Measurements from ENCODE around the gene NDE1. TPM values are rescaled to one million over a fixed set of nuclear protein-coding genes. Genes with fewer than 3 reads are reported as not detected.
"Not testable (repeated sequence)": the region's sequence is repeated elsewhere in the genome, so short reads cannot be mapped to it uniquely, and the experiment has no call there.

Gene NDE1
- total and polyA plus RNA-seq, 8 donors = 37.1 to 71.7 (median 50.7) TPM

DNA sequence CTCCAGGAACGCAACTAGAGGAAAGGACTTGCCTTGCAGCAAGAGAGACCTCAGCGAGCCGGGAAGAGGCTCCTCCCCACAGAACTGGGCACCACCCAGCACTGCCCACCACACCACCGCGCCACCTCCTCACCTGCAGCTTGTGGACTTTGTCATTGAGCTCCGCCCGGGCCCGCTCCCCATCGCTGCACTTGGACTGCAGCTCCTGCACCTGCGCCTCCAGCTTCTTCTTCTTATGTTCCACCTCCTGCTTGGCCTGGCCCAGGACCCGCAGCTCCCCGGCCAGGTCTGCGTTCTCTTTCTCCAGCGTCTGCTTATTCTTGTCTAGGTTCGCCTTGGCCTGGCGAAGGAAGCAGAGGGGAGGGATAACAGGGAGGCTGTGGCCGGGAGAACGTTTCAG, 76.7 kb downstream of the NDE1 start:
- TF ChIP-seq CTCF (IDR thresholded peaks at IDR 0.05) = no peak
- H3K27me3 ChIP-seq = no peaks in the 10 kb centered on the region
- H3K9me3 ChIP-seq = no peaks in the 10 kb centered on the region
- no peak overlapping the region for H3K27ac ChIP-seq
- H3K4me1 ChIP-seq = no peaks in the 10 kb centered on the region
- intact Hi-C loops (cut with DNase I) = no loop called here
- DNase-seq = peak in 1 of 4 donors; percentile 74
- H3K4me3 ChIP-seq = no peak overlapping the region
- ATAC-seq = no peak
- peaks cover 0 to 61% of the 10 kb centered on the region in 2 donors for H3K36me3 ChIP-seq

DNA sequence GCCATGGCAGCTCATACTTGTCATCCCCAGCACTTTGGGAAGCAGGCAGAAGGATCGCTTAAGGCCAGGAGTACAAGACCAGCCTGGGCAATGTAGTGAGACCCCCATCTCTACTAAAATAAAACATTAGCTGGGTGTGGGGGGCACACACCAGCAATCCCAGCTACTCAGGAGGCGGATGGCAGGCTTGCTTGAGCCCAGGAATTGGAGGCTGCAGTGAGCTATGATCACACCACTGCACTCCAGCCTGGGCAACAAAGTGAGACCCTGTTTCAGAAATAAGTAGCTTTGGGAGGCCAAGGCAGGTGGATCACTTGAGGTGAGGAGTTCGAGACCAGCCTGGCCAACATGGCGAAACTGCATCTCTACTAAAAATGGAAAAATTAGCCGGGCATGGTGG, 77.7 kb downstream of the NDE1 start:
- peaks cover 0 to 53% of the 10 kb centered on the region in 2 donors for H3K36me3 ChIP-seq
- H3K4me1 ChIP-seq; H3K4me3 ChIP-seq; H3K27me3 ChIP-seq; H3K9me3 ChIP-seq; ATAC-seq; H3K27ac ChIP-seq; DNase-seq; intact Hi-C loops (cut with DNase I): not testable (repeated sequence)

- Histone ChIP-seq H3K27me3 (no peaks in the 10 kb centered on the region), H3K4me3 (no peak overlapping the region), H3K27ac (no peak overlapping the region), H3K4me1 (no peaks in the 10 kb centered on the region), H3K9me3 (no peaks in the 10 kb centered on the region), H3K36me3 (peaks cover 0 to 47% of the 10 kb centered on the region in 2 donors)
- no peak for TF ChIP-seq CTCF (IDR thresholded peaks at IDR 0.05)
- no peak for ATAC-seq
- intact Hi-C loops (cut with DNase I) = no loop called here
- no peak for DNase-seq
Observed at GRCh38 chr16:15729152-15729551, 79.1 kb downstream of the NDE1 start.

GRCh38 chr16:15732416-15732815, 82.4 kb downstream of the NDE1 start:
- H3K27ac ChIP-seq = no peak overlapping the region
- H3K36me3 ChIP-seq = peaks cover 0 to 35% of the 10 kb centered on the region in 2 donors
- H3K9me3 ChIP-seq = no peaks in the 10 kb centered on the region
- no peak for TF ChIP-seq CTCF (IDR thresholded peaks at IDR 0.05)
- intact Hi-C loops (cut with DNase I) = no loop called here
- H3K4me3 ChIP-seq = no peak overlapping the region
- no peaks in the 10 kb centered on the region for H3K4me1 ChIP-seq
- DNase-seq (no peak), ATAC-seq (no peak)
- no peaks in the 10 kb centered on the region for H3K27me3 ChIP-seq

GRCh38 chr16:15735610-15736009, 85.6 kb downstream of the NDE1 start:
- peaks cover 0 to 35% of the 10 kb centered on the region in 2 donors for H3K36me3 ChIP-seq
- H3K4me3 ChIP-seq = no peak overlapping the region
- intact Hi-C loops (cut with DNase I) = no loop called here
- H3K27me3 ChIP-seq = no peaks in the 10 kb centered on the region
- H3K27ac ChIP-seq = no peak overlapping the region
- H3K4me1 ChIP-seq = no peaks in the 10 kb centered on the region
- no peak for TF ChIP-seq CTCF (IDR thresholded peaks at IDR 0.05)
- H3K9me3 ChIP-seq = peaks cover 0 to under 1% of the 10 kb centered on the region in 2 donors
- no peak for ATAC-seq
- peak in 1 of 4 donors; percentile 8 for DNase-seq

DNA sequence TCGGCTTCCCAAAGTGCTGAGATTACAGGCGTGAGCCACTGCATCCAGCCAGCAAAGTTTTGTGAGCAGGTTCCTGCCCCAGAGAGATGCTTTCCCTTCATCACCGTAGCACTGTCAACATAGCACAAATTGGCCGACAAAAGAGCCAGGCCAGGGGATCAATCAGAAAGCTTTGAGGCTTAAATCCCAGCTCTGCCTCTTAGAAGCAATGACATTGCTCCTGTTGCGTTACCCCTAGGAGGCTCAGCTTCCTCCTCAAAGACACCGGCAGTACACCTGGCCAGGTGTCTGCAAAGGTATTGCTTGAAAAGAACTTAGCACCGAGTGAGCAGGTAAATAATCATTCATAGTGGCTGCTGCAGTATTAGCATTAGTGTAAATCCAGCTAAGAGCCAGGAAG, 86.5 kb downstream of the NDE1 start:
- no peak overlapping the region for H3K27ac ChIP-seq
- no peak for DNase-seq
- H3K4me3 ChIP-seq = no peak overlapping the region
- H3K4me1 ChIP-seq = no peaks in the 10 kb centered on the region
- intact Hi-C loops (cut with DNase I) = no loop called here
- TF ChIP-seq CTCF (IDR thresholded peaks at IDR 0.05) = no peak
- ATAC-seq = no peak
- no peaks in the 10 kb centered on the region for H3K27me3 ChIP-seq
- H3K9me3 ChIP-seq = peaks cover 0 to 2% of the 10 kb centered on the region in 2 donors
- H3K36me3 ChIP-seq = peaks cover 0 to 44% of the 10 kb centered on the region in 2 donors
